ENCODE data around the gene HNF4A.

Gene HNF4A

GRCh38 chr20:44424039-44424495 lies 68.6 kb downstream of the HNF4A start:
- no peak for DNase-seq (ENCODE audit: low read depth in 4 of 4, low spot score in 1 of 4)

- DNase-seq (ENCODE audit: low read depth in 4 of 4, low spot score in 1 of 4), result no peak
These were observed 70.4 kb downstream of the HNF4A start for GRCh38 chr20:44425923-44426322.

GRCh38 chr20:44426879-44427790 lies 71.6 kb downstream of the HNF4A start:
- no peak for DNase-seq (ENCODE audit: low read depth in 4 of 4, low spot score in 1 of 4)

GRCh38 chr20:44427804-44428173 lies 72.3 kb downstream of the HNF4A start:
- DNase-seq (ENCODE audit: low read depth in 4 of 4, low spot score in 1 of 4), result no peak

- DNase-seq (ENCODE audit: low read depth in 4 of 4, low spot score in 1 of 4), result no peak
These were observed 72.9 kb downstream of the HNF4A start for GRCh38 chr20:44428174-44429016.

GRCh38 chr20:44429017-44429339 lies 73.5 kb downstream of the HNF4A start:
- DNase-seq (ENCODE audit: low read depth in 4 of 4, low spot score in 1 of 4), result no peak

- DNase-seq (ENCODE audit: low read depth in 4 of 4, low spot score in 1 of 4), result no peak
These were observed 74.1 kb downstream of the HNF4A start for GRCh38 chr20:44429419-44430269.

GRCh38 chr20:44430270-44431065 lies 75.0 kb downstream of the HNF4A start:
- DNase-seq (ENCODE audit: low read depth in 4 of 4, low spot score in 1 of 4), result no peak

- no peak for DNase-seq (ENCODE audit: low read depth in 4 of 4, low spot score in 1 of 4)
These were observed 75.6 kb downstream of the HNF4A start for GRCh38 chr20:44431118-44431501.

- DNase-seq (ENCODE audit: low read depth in 4 of 4, low spot score in 1 of 4), result no peak
These were observed 76.2 kb downstream of the HNF4A start for GRCh38 chr20:44431502-44432234.

- DNase-seq (ENCODE audit: low read depth in 4 of 4, low spot score in 1 of 4), result no peak
These were observed 77.4 kb downstream of the HNF4A start for GRCh38 chr20:44432618-44433577.

- DNase-seq (ENCODE audit: low read depth in 4 of 4, low spot score in 1 of 4), result no peak
These were observed 78.4 kb downstream of the HNF4A start for GRCh38 chr20:44433751-44434538.

GRCh38 chr20:44435630-44436335 lies 80.3 kb downstream of the HNF4A start:
- no peak for DNase-seq (ENCODE audit: low read depth in 4 of 4, low spot score in 1 of 4)

GRCh38 chr20:44436393-44436792 lies 80.9 kb downstream of the HNF4A start:
- no peak for DNase-seq (ENCODE audit: low read depth in 4 of 4, low spot score in 1 of 4)

- DNase-seq (ENCODE audit: low read depth in 4 of 4, low spot score in 1 of 4), result no peak
These were observed 82.0 kb downstream of the HNF4A start for GRCh38 chr20:44437497-44437896.

GRCh38 chr20:44438782-44439181 lies 83.3 kb downstream of the HNF4A start:
- no peak for DNase-seq (ENCODE audit: low read depth in 4 of 4, low spot score in 1 of 4)

GRCh38 chr20:44439318-44439717 lies 83.8 kb downstream of the HNF4A start:
- DNase-seq (ENCODE audit: low read depth in 4 of 4, low spot score in 1 of 4), result no peak

Data from stimulated activated CD4-positive, alpha-beta T cell treated with anti-CD3 and anti-CD28 coated beads, Interleukin-1b, Interleukin-23, amount 100 ng/mL, for 24 hours (primary cell).